ENCODE data around the gene C9. TPM values are rescaled to one million over a fixed set of nuclear protein-coding genes. Genes with fewer than 3 reads are reported as not detected.

The C9 gene
- total RNA-seq, 2 donors from 2014 or later: not detected

DNA sequence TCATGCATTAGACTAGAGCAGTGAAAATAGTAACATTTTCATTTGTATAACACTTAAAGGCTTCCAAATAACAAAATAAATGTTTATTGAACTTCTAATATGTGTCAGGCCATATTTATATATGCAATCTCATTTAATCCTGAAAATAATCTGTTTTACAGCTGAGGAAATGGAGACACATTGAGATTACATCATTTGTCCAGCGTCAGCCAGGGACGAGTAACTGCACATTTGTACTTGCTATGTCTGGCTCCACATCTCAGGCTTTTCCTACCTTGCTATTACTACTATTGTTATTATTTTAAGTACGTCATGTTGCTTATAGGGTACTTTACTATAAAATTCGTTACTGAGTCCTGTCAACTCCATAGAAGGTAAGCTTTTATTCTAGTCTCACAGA, 3.8 kb upstream of the C9 start:
- H3K36me3 ChIP-seq (ENCODE audit: control insufficient read depth, insufficient read depth, low read length): peaks cover 15% of the 10 kb centered on the region
- H3K27ac Mint-ChIP-seq: no peak overlapping the region
- no peak for DNase-seq
- no peaks in the 10 kb centered on the region for H3K4me1 ChIP-seq (ENCODE audit: control insufficient read depth, insufficient read depth, low read length)
- H3K4me1 Mint-ChIP-seq: peaks cover 9% of the 10 kb centered on the region
- no peak overlapping the region for H3K27ac ChIP-seq (ENCODE audit: low read depth, low read length)
- no peak overlapping the region for H3K4me3 Mint-ChIP-seq
- H3K4me3 ChIP-seq (ENCODE audit: low read length): no peak overlapping the region
- no peaks in the 10 kb centered on the region for H3K9me3 Mint-ChIP-seq
- H3K9ac ChIP-seq (ENCODE audit: extremely low read depth, low read length, poor library complexity, severe bottlenecking): no peak overlapping the region
- peaks cover 7% of the 10 kb centered on the region for H3K36me3 Mint-ChIP-seq (ENCODE audit: low read depth)
- no peaks in the 10 kb centered on the region for H3K9me3 ChIP-seq (ENCODE audit: control insufficient read depth, low read length)
- WGBS, 2 experiments (ENCODE audit: insufficient coverage in 1 of 2, insufficient read length in 1 of 2): 94% methylated on average over 4 of the region's 4 CpGs; no CpG with 5 or more reads in 1 of the 2 experiments
- no peak for TF ChIP-seq CTCF (conservative IDR thresholded peaks at IDR 0.05)
- H3K27me3 Mint-ChIP-seq (ENCODE audit: insufficient read depth): no peaks in the 10 kb centered on the region
- H3K27me3 ChIP-seq (ENCODE audit: control insufficient read depth, insufficient read depth, low read length, poor library complexity, severe bottlenecking): no peaks in the 10 kb centered on the region

- TF ChIP-seq CTCF (conservative IDR thresholded peaks at IDR 0.05): no peak
These were observed 3.4 kb upstream of the C9 start for GRCh38 chr5:39367711-39368110.

GRCh38 chr5:39363217-39363616, 1.1 kb downstream of the C9 start:
- H3K27ac Mint-ChIP-seq: no peak overlapping the region
- H3K4me3 Mint-ChIP-seq: no peak overlapping the region
- WGBS, 2 experiments (ENCODE audit: insufficient coverage in 1 of 2, insufficient read length in 1 of 2): 87 to 88% methylated on average over 3 to 4 of the region's 4 CpGs
- H3K4me1 ChIP-seq (ENCODE audit: control insufficient read depth, insufficient read depth, low read length): no peaks in the 10 kb centered on the region
- no peak overlapping the region for H3K27ac ChIP-seq (ENCODE audit: low read depth, low read length)
- no peak for DNase-seq
- H3K4me1 Mint-ChIP-seq: no peaks in the 10 kb centered on the region
- no peaks in the 10 kb centered on the region for H3K36me3 Mint-ChIP-seq (ENCODE audit: low read depth)
- TF ChIP-seq CTCF (conservative IDR thresholded peaks at IDR 0.05): no peak
- H3K9me3 Mint-ChIP-seq: no peaks in the 10 kb centered on the region
- no peaks in the 10 kb centered on the region for H3K27me3 ChIP-seq (ENCODE audit: control insufficient read depth, insufficient read depth, low read length, poor library complexity, severe bottlenecking)
- H3K9ac ChIP-seq (ENCODE audit: extremely low read depth, low read length, poor library complexity, severe bottlenecking): no peak overlapping the region
- no peak overlapping the region for H3K4me3 ChIP-seq (ENCODE audit: low read length)
- no peaks in the 10 kb centered on the region for H3K36me3 ChIP-seq (ENCODE audit: control insufficient read depth, insufficient read depth, low read length)
- H3K9me3 ChIP-seq (ENCODE audit: control insufficient read depth, low read length): no peaks in the 10 kb centered on the region
- H3K27me3 Mint-ChIP-seq (ENCODE audit: insufficient read depth): no peaks in the 10 kb centered on the region

More at GRCh38 chr5:39367711-39368110, 3.4 kb upstream of the C9 start:
- Histone ChIP-seq H3K9me3 (ENCODE audit: control insufficient read depth, low read length) (no peaks in the 10 kb centered on the region), H3K27ac (ENCODE audit: low read depth, low read length) (no peak overlapping the region), H3K4me3 (ENCODE audit: low read length) (no peak overlapping the region), H3K4me1 (ENCODE audit: control insufficient read depth, insufficient read depth, low read length) (no peaks in the 10 kb centered on the region), H3K9ac (ENCODE audit: extremely low read depth, low read length, poor library complexity, severe bottlenecking) (no peak overlapping the region), H3K36me3 (ENCODE audit: control insufficient read depth, insufficient read depth, low read length) (peaks cover 12% of the 10 kb centered on the region), H3K27me3 (ENCODE audit: control insufficient read depth, insufficient read depth, low read length, poor library complexity, severe bottlenecking) (no peaks in the 10 kb centered on the region)
- Mint-ChIP-seq H3K9me3 (no peaks in the 10 kb centered on the region), H3K36me3 (ENCODE audit: low read depth) (peaks cover 5% of the 10 kb centered on the region), H3K27ac (no peak overlapping the region), H3K4me3 (no peak overlapping the region), H3K4me1 (peaks cover 8% of the 10 kb centered on the region), H3K27me3 (ENCODE audit: insufficient read depth) (no peaks in the 10 kb centered on the region)
- WGBS, 2 experiments (ENCODE audit: insufficient coverage in 1 of 2, insufficient read length in 1 of 2): 89% methylated on average over 2 of the region's 3 CpGs; no CpG with 5 or more reads in 1 of the 2 experiments
- DNase-seq: no peak
